GM12892 (cell line): ENCODE results near the gene SOX6.

Experiments used
- POLR2A ChIP-seq: IDR thresholded peaks from 2 replicates; pipeline ENCODE4 v1.6.1; 2011; ENCODE audit warnings: low read depth, low read length, control low read depth
- POLR2AphosphoS5 ChIP-seq: IDR thresholded peaks from 2 replicates; pipeline ENCODE4 v1.6.1; 2011; ENCODE audit warnings: low read depth, low read length, control low read depth

DNA sequence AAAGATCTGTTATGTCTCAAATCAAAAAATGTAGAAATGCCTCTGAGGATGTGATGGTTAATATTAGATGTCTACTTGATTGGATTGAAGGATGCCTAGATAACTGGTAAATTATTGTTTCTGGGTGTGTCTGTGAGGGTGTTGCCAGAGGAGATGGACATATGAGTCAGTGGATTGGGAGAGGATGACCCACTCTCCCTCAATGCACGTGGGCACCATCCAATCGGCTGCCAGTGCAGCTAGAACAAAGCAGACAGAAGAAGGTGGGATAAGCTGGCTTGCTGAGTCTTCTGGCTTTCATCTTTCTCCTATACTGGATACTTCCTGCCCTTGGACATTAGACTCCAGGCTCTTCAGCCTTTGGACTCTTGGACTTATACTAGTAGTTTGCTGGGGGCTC lies 430.3 kb downstream of the SOX6 start:
- TF ChIP-seq POLR2A, result no peak
- no peak for TF ChIP-seq POLR2AphosphoS5
